H1 (cell line): ENCODE measurements around the gene TAS1R3. TPM values are rescaled to one million over a fixed set of nuclear protein-coding genes. Genes with fewer than 3 reads are reported as not detected.

ENCODE experiments used
- CTCF ChIA-PET: fragments of 300-600 bp; sonication (Branson Sonifier 250); formaldehyde crosslinking; loops from one replicate; lab custom pipeline; 2021; ENCODE audit not compliant: partially characterized antibody; lab: Charles Lee
- POLR2A ChIA-PET: fragments of 300-600 bp; sonication (Branson Sonifier 250); formaldehyde crosslinking; loops from one replicate; lab custom pipeline; 2021; ENCODE audit warnings: inconsistent platforms; ENCODE audit not compliant: partially characterized antibody; lab: Charles Lee
- DNase-seq, 2 experiments: peaks; one replicate each; pipeline versions ENCODE4 v3.0.0 to v3.0.0-alpha.2; 2010 to 2022; ENCODE audit warnings: low spot score in 2 of 2, low read depth in 1 of 2, mixed read lengths in 1 of 2
- FAIRE-seq: peaks from 2 replicates; lab custom pipeline; 2011; peaks lifted over from hg19 to GRCh38; lab: Jason Lieb, UNC
- H2AFZ ChIP-seq: 2 replicates; pipeline ENCODE4 v1.8.1; 2012; ENCODE audit warnings: low read length, inconsistent platforms
- H2AK5ac ChIP-seq: 2 replicates; pipeline ENCODE4 v1.6.1; 2013; ENCODE audit warnings: low read depth, low read length
- H2BK120ac ChIP-seq: replicated peaks from 2 replicates; pipeline ENCODE3; 2013; ENCODE audit warnings: low read depth, low read length, inconsistent platforms
- H2BK12ac ChIP-seq: 2 replicates; pipeline ENCODE4 v1.6.1; 2013; ENCODE audit warnings: low read depth, low read length
- H2BK15ac ChIP-seq: 2 replicates; pipeline ENCODE4 v1.6.1; 2013; ENCODE audit warnings: low read length
- H2BK20ac ChIP-seq: 2 replicates; pipeline ENCODE4 v1.6.1; 2013; ENCODE audit warnings: low read length
- H2BK5ac ChIP-seq: 2 replicates; pipeline ENCODE4 v1.6.1; 2013; ENCODE audit warnings: low read depth, low read length
- H3K14ac ChIP-seq: 2 replicates; pipeline ENCODE4 v1.6.1; 2013; ENCODE audit warnings: inconsistent platforms; ENCODE audit not compliant: insufficient read length
- H3K18ac ChIP-seq: 2 replicates; pipeline ENCODE4 v1.6.1; 2013; ENCODE audit warnings: low read length; ENCODE audit errors: extremely low read depth
- H3K23ac ChIP-seq: 2 replicates; pipeline ENCODE4 v1.6.1; 2013; ENCODE audit warnings: inconsistent platforms; ENCODE audit not compliant: insufficient read length
- H3K23me2 ChIP-seq: 2 replicates; pipeline ENCODE4 v1.6.1; 2013; ENCODE audit warnings: low read depth, low read length
- H3K27ac ChIP-seq: 2 replicates; pipeline ENCODE4 v1.6.1; 2011; ENCODE audit warnings: low read depth, low read length, inconsistent platforms
- H3K27me3 ChIP-seq, 4 experiments: replicated peaks in 1 of 4; 1 replicate in 1 of 4; 2 replicates in 3 of 4; pipeline versions ENCODE4 v1.6.1 to v1.8.1; 2011 to 2013; ENCODE audit warnings: low read length in 3 of 4, mild to moderate bottlenecking in 3 of 4, inconsistent platforms in 2 of 4, mixed read lengths in 2 of 4, moderate library complexity in 1 of 4; ENCODE audit not compliant: control insufficient read depth in 3 of 4, insufficient read depth in 3 of 4; ENCODE audit errors: extremely low read depth in 1 of 4
- H3K36me3 ChIP-seq, 4 experiments: 2 replicates each; pipeline versions ENCODE4 v1.6.1 to v1.8.1; 2011 to 2013; ENCODE audit warnings: mild to moderate bottlenecking in 4 of 4, low read length in 3 of 4, moderate library complexity in 2 of 4, control low read depth in 1 of 4, inconsistent platforms in 1 of 4; ENCODE audit not compliant: insufficient read depth in 4 of 4, control insufficient read depth in 2 of 4
- H3K4ac ChIP-seq: replicated peaks from 2 replicates; pipeline ENCODE3; 2013; ENCODE audit warnings: low read length, low read depth, mixed read lengths, inconsistent platforms; ENCODE audit not compliant: insufficient read length
- H3K4me1 ChIP-seq, 4 experiments: replicated peaks in 1 of 4; 1 replicate in 1 of 4; 2 replicates in 3 of 4; pipeline versions ENCODE4 v1.6.1 to v1.8.1; 2011 to 2013; ENCODE audit warnings: low read length in 3 of 4, inconsistent platforms in 2 of 4, mixed read lengths in 1 of 4; ENCODE audit not compliant: insufficient read depth in 4 of 4, control insufficient read depth in 3 of 4
- H3K4me2 ChIP-seq, 2 experiments: 2 replicates each; pipeline versions ENCODE4 v1.6.1 to v1.8.1; 2011 to 2013; ENCODE audit warnings: low read depth in 2 of 2, low read length in 2 of 2, control low read depth in 1 of 2, inconsistent platforms in 1 of 2, mild to moderate bottlenecking in 1 of 2; ENCODE audit not compliant: insufficient read depth in 1 of 2
- H3K4me3 ChIP-seq, 4 experiments: fragments of 200-600, 300-600 bp in 1 of 4; sonication (generic), shearing (Covaris generic), sonication (Bioruptor Twin) in 1 of 4; 2 replicates each; pipeline versions ENCODE4 v1.5.1 to v1.8.1; 2011 to 2016; ENCODE audit warnings: low read length in 4 of 4, low read depth in 3 of 4, control low read depth in 2 of 4, inconsistent platforms in 2 of 4, mild to moderate bottlenecking in 2 of 4, mixed read lengths in 1 of 4, moderate library complexity in 1 of 4; ENCODE audit not compliant: insufficient read depth in 2 of 4; ENCODE audit errors: extremely low read depth in 1 of 4
- H3K56ac ChIP-seq: replicated peaks from 2 replicates; pipeline ENCODE3; 2013; ENCODE audit warnings: low read depth, mild to moderate bottlenecking, mixed read lengths, low read length, inconsistent platforms; ENCODE audit not compliant: insufficient read length
- H3K79me1 ChIP-seq: 2 replicates; pipeline ENCODE4 v1.6.1; 2013; ENCODE audit warnings: low read depth, low read length, control low read depth
- H3K79me2 ChIP-seq, 2 experiments: 2 replicates each; pipeline versions ENCODE4 v1.6.1 to v1.8.1; 2012 to 2013; ENCODE audit warnings: low read length in 2 of 2, mild to moderate bottlenecking in 2 of 2, inconsistent platforms in 1 of 2; ENCODE audit not compliant: insufficient read depth in 2 of 2, control insufficient read depth in 1 of 2
- H3K9ac ChIP-seq, 4 experiments: replicated peaks in 1 of 4; 1 replicate in 1 of 4; 2 replicates in 3 of 4; pipeline versions ENCODE4 v1.6.1 to v1.8.1; 2011 to 2013; ENCODE audit warnings: low read depth in 3 of 4, low read length in 3 of 4, control low read depth in 2 of 4, mild to moderate bottlenecking in 2 of 4, moderate library complexity in 2 of 4, inconsistent platforms in 1 of 4; ENCODE audit errors: extremely low read depth in 1 of 4
- H3K9me3 ChIP-seq, 2 experiments: 2 replicates each; pipeline versions ENCODE4 v1.6.1 to v1.8.1; 2012 to 2013; ENCODE audit warnings: mild to moderate bottlenecking in 2 of 2, moderate library complexity in 2 of 2, control low read depth in 1 of 2, inconsistent platforms in 1 of 2, low read depth in 1 of 2, low read length in 1 of 2, mixed read lengths in 1 of 2; ENCODE audit not compliant: insufficient read depth in 2 of 2
- H4K20me1 ChIP-seq, 2 experiments: replicated peaks in 1 of 2; 2 replicates each; pipeline versions ENCODE3 to v1.8.1; 2011 to 2013; ENCODE audit warnings: inconsistent platforms in 2 of 2, low read length in 2 of 2, mild to moderate bottlenecking in 1 of 2; ENCODE audit not compliant: insufficient read depth in 2 of 2, control insufficient read depth in 1 of 2
- H4K5ac ChIP-seq: 2 replicates; pipeline ENCODE4 v1.6.1; 2013; ENCODE audit warnings: low read length, low read depth, mixed read lengths, inconsistent platforms; ENCODE audit not compliant: insufficient read length
- H4K8ac ChIP-seq: 2 replicates; pipeline ENCODE4 v1.8.0; 2013; ENCODE audit warnings: mild to moderate bottlenecking, moderate library complexity, low read length, inconsistent platforms; ENCODE audit not compliant: insufficient read depth; ENCODE audit errors: extremely low read depth
- H4K91ac ChIP-seq: replicated peaks from 2 replicates; pipeline ENCODE3; 2013; ENCODE audit warnings: low read length, mixed read lengths, inconsistent platforms; ENCODE audit not compliant: insufficient read length
- ATF3 ChIP-seq: IDR thresholded peaks from 2 replicates; pipeline ENCODE4 v1.6.1; 2011; ENCODE audit warnings: low read depth, mild to moderate bottlenecking, low read length; ENCODE audit not compliant: insufficient read depth
- EZH2 ChIP-seq: fragments of 200-600 bp; sonication (generic); IDR thresholded peaks from 2 replicates; pipeline ENCODE4 v1.7.1; 2012; ENCODE audit warnings: low read depth, mild to moderate bottlenecking, moderate library complexity, low read length, inconsistent platforms; ENCODE audit not compliant: severe bottlenecking
- FOSL1 ChIP-seq: IDR thresholded peaks from 2 replicates; pipeline ENCODE4 v1.6.1; 2011; ENCODE audit warnings: mild to moderate bottlenecking, low read depth, low read length, moderate library complexity; ENCODE audit not compliant: insufficient read depth
- HDAC2 ChIP-seq, 2 experiments: fragments of 300-600 bp in 1 of 2; sonication (generic) in 1 of 2; IDR thresholded peaks; 2 replicates each; pipeline ENCODE4 v1.6.1; 2011 to 2012; ENCODE audit warnings: low read depth in 2 of 2, low read length in 2 of 2, mild to moderate bottlenecking in 2 of 2, moderate library complexity in 2 of 2, borderline replicate concordance in 1 of 2, inconsistent platforms in 1 of 2
- SIRT6 ChIP-seq: IDR thresholded peaks from one replicate; pipeline ENCODE4 v1.7.1; 2012; ENCODE audit warnings: low read length, inconsistent platforms
- SP1 ChIP-seq: IDR thresholded peaks from 2 replicates; pipeline ENCODE4 v1.6.1; 2011; ENCODE audit warnings: low read depth, low read length
- SP4 ChIP-seq: IDR thresholded peaks from 2 replicates; pipeline ENCODE4 v1.6.1; 2012; ENCODE audit warnings: low read length, inconsistent platforms
- TAF7 ChIP-seq: optimal IDR thresholded peaks from 2 replicates; pipeline ENCODE3; 2011; ENCODE audit warnings: low read depth, mild to moderate bottlenecking, inconsistent platforms, low read length, moderate library complexity, borderline replicate concordance
- WGBS, 2 experiments: shearing (Covaris generic) in 1 of 2; methylation state at CpG; one replicate each; pipeline versions ENCODE4 v1.1.6 to v1.1.7; 2013 to 2015; ENCODE audit warnings: low lambda C conversion rate in 2 of 2, mixed read lengths in 2 of 2, inconsistent platforms in 1 of 2, low coverage in 1 of 2, missing lambda C conversion rate in 1 of 2; ENCODE audit not compliant: insufficient replicate concordance in 2 of 2, insufficient coverage in 1 of 2, insufficient read length in 1 of 2; ENCODE audit errors: extremely low coverage in 1 of 2, missing lambda C conversion rate in 1 of 2; 5-methylcytosine and 5-hydroxymethylcytosine counted together
- polyA plus RNA-seq, 7 experiments: library from polyadenylated mRNA; depleted of rRNA in 3 of 7; stranded (reverse) in 5 of 7; unstranded in 2 of 7; fragments of >200 nt in 5 of 7; fragments of 200-250 nt in 2 of 7; gene quantifications; 1 replicate in 5 of 7; 2 replicates in 1 of 7; 4 replicates in 1 of 7; pipeline versions ENCODE4 v1.2.1 to v1.2.3, GENCODE V29; 2011 to 2013; ENCODE audit warnings: missing spikeins in 2 of 7, mixed read lengths in 2 of 7
- total RNA-seq: library from RNA; stranded (reverse); fragmentation: NEBNext Ultra II Directional; extraction: Animal tissue kit (Norgen Biotek cat#: 25700); gene quantifications from 2 replicates; pipeline ENCODE4 v1.2.1, GENCODE V29; 2021

Gene TAS1R3
- total and polyA plus RNA-seq, 2 of the 8 experiments (the other 6 are each of a cell fraction or from before 2014, with no cell fraction given) = 0.03 to 0.19 TPM

GRCh38 chr1:1332031-1332755 is 1.1 kb downstream of the TAS1R3 start:
- Histone ChIP-seq H4K20me1 (peaks cover 5 to 29% of the 10 kb centered on the region in 2 experiments), H2BK20ac (no peak overlapping the region), H3K9ac (no peak overlapping the region), H4K91ac (no peak overlapping the region), H2BK15ac (no peak overlapping the region), H4K8ac (no peak overlapping the region), H3K4me1 (no peaks in the 10 kb centered on the region; a peak in 2 of 7 replicates), H3K36me3 (peaks cover 0 to 12% (median 0%) of the 10 kb centered on the region in 4 experiments; a peak in 2 of 8 replicates), H2BK5ac (no peak overlapping the region), H3K23me2 (peaks cover 2% of the 10 kb centered on the region; the same call in 1 of the 2 replicates), H2BK12ac (no peak overlapping the region), H3K4me2 (no peak overlapping the region), H3K4ac (no peak overlapping the region), H2AFZ (no peak overlapping the region), H3K9me3 (peaks cover 0 to 6% of the 10 kb centered on the region in 2 experiments; a peak in 2 of 4 replicates), H3K79me1 (peaks cover 6% of the 10 kb centered on the region; the same call in 1 of the 2 replicates), H3K56ac (no peak overlapping the region), H2BK120ac (no peak overlapping the region), H3K18ac (no peak overlapping the region), H3K79me2 (no peaks in the 10 kb centered on the region), H3K27me3 (no peaks in the 10 kb centered on the region; a peak in 1 of 7 replicates), H3K4me3 (no peak overlapping the region), H2AK5ac (no peak overlapping the region), H3K27ac (no peak overlapping the region), H3K23ac (no peak overlapping the region), H4K5ac (no peak overlapping the region), H3K14ac (no peak overlapping the region)
- no peak for FAIRE-seq
- TF ChIP-seq TAF7 (no peak), FOSL1 (no peak), SP4 (no peak), HDAC2 (IDR thresholded peaks at IDR 0.05; ENCODE audit: borderline replicate concordance in 1 of 2, low read depth in 2 of 2, low read length in 2 of 2) (no peak), EZH2 (no peak), ATF3 (no peak), SP1 (no peak), SIRT6 (no peak)
- DNase-seq = no peak
- POLR2A ChIA-PET = interaction anchor here (0.5 to 9.0 kb wide), 13 partner anchors 9 to 70 kb away, joined by 3 to 134 read pairs (median 3); partner anchors contain the start of gene AURKAIP1
- CTCF ChIA-PET = interaction anchor here (2.2 kb wide), 1 partner anchor 41 kb away, joined by 5 read pairs; no protein-coding TSS in a partner anchor
- 92% methylated on average over 54 of the region's 57 CpGs; no CpG with 5 or more reads in 1 of the 2 experiments for WGBS, 2 experiments
